Measurements from ENCODE around the gene LDB2.

- TF ChIP-seq CTCF (IDR thresholded peaks at IDR 0.05; ENCODE audit: low read depth, low read length) (no peak), POLR2A (IDR thresholded peaks at IDR 0.05; ENCODE audit: extremely low read depth, insufficient read length) (no peak), MAX (IDR thresholded peaks at IDR 0.05; ENCODE audit: low read depth, low read length) (no peak)
These were observed 81.2 kb downstream of the LDB2 start for GRCh38 chr4:16817286-16817685.
